GM12878 (cell line): ENCODE results near the gene OR6B1. TPM values are rescaled to one million over a fixed set of nuclear protein-coding genes. Genes with fewer than 3 reads are reported as not detected.

Source experiments
- CBFB ChIP-seq: IDR thresholded peaks from 2 replicates; pipeline ENCODE4 v1.6.1; 2016; ENCODE audit warnings: antibody characterized with exemption, low read depth
- CBX3 ChIP-seq: fragments of 200-600 bp; sonication (generic); IDR thresholded peaks from 2 replicates; pipeline ENCODE4 v1.6.1; 2016; ENCODE audit warnings: low read depth, borderline replicate concordance
- EZH2 ChIP-seq: IDR thresholded peaks from 2 replicates; pipeline ENCODE4 v1.6.1; 2012; ENCODE audit warnings: low read depth, mild to moderate bottlenecking, control low read depth, inconsistent platforms, low read length, borderline replicate concordance; ENCODE audit not compliant: control insufficient read depth
- GABPA ChIP-seq: IDR thresholded peaks from 2 replicates; pipeline ENCODE4 v1.6.1; 2014; ENCODE audit warnings: antibody characterized with exemption, low read depth, mild to moderate bottlenecking, inconsistent platforms
- HDAC2 ChIP-seq: fragments of 200-600 bp; sonication (generic); IDR thresholded peaks from 2 replicates; pipeline ENCODE4 v1.6.1; 2017
- IKZF2 ChIP-seq, 2 experiments: fragments of 450-650 bp; IDR thresholded peaks; 2 replicates each; pipeline ENCODE4 v1.6.1; 2017; ENCODE audit warnings: mild to moderate bottlenecking in 2 of 2, moderate library complexity in 2 of 2
- JUND ChIP-seq: IDR thresholded peaks from 2 replicates; pipeline ENCODE4 v1.6.1; 2012; ENCODE audit warnings: low read depth, mild to moderate bottlenecking, low read length, improper control_type of control experiment, moderate library complexity
- MEF2A ChIP-seq: IDR thresholded peaks from 2 replicates; pipeline ENCODE4 v1.6.1; 2011; ENCODE audit warnings: low read depth, mild to moderate bottlenecking, low read length, moderate library complexity; ENCODE audit not compliant: insufficient read depth
- PRDM15 ChIP-seq: fragments of 450-650 bp; formaldehyde crosslinking; IDR thresholded peaks from 2 replicates; pipeline ENCODE4 v1.4.0; 2020; ENCODE audit warnings: mild to moderate bottlenecking, moderate library complexity
- RAD21 ChIP-seq: IDR thresholded peaks from 2 replicates; pipeline ENCODE4 v1.6.1; 2011; ENCODE audit warnings: mild to moderate bottlenecking, low read depth, low read length, moderate library complexity; ENCODE audit not compliant: insufficient read depth
- TAF1 ChIP-seq: IDR thresholded peaks from 2 replicates; pipeline ENCODE4 v1.6.1; 2011; ENCODE audit warnings: mild to moderate bottlenecking, low read depth, low read length, borderline replicate concordance
- TCF3 ChIP-seq: IDR thresholded peaks from 2 replicates; pipeline ENCODE4 v1.6.1; 2012; ENCODE audit warnings: low read depth, mild to moderate bottlenecking, low read length, borderline replicate concordance; ENCODE audit not compliant: insufficient read depth
- ZNF622 ChIP-seq: fragments of 450-650 bp; IDR thresholded peaks from 2 replicates; pipeline ENCODE4 v1.6.1; 2017; ENCODE audit warnings: mild to moderate bottlenecking, inconsistent platforms
- polyA plus RNA-seq, 11 experiments: library from polyadenylated mRNA; depleted of rRNA in 4 of 11; unstranded in 6 of 11; stranded (reverse) in 5 of 11; fragments of >200 nt; fragmentation: Nextera tagmentation in 4 of 11; fragmentation: Illumina TruSeq in 1 of 11; extraction: Ambion mirVana in 4 of 11; extraction: Trizol in 1 of 11; gene quantifications; 1 replicate in 1 of 11; 2 replicates in 10 of 11; pipeline versions ENCODE4 v1.2.1 to v1.2.3, GENCODE V29; 2011 to 2016; ENCODE audit warnings: inconsistent platforms in 2 of 11, missing spikeins in 2 of 11, low read depth in 1 of 11
- total RNA-seq, 4 experiments: library from RNA; depleted of rRNA in 3 of 4; stranded (reverse); fragments of >200 nt in 3 of 4; fragmentation: Illumina TruSeq in 1 of 4; extraction: Trizol in 1 of 4; gene quantifications; 2 replicates each; pipeline versions ENCODE4 v1.2.1 to v1.2.3, GENCODE V29; 2013 to 2021
- TF ChIP-seq, protein P1 (sequence below): IDR thresholded peaks from 2 replicates; pipeline ENCODE4 v1.6.1; 2012; ENCODE audit warnings: low read length, inconsistent platforms

The OR6B1 gene
- total and polyA plus RNA-seq, 10 of the 15 experiments (the other 5 are each of a cell fraction or from before 2014, with no cell fraction given): not detected

GRCh38 chr7:144057954-144058353, 57.8 kb downstream of the OR6B1 start (continued):
- TF ChIP-seq, protein P1, sequence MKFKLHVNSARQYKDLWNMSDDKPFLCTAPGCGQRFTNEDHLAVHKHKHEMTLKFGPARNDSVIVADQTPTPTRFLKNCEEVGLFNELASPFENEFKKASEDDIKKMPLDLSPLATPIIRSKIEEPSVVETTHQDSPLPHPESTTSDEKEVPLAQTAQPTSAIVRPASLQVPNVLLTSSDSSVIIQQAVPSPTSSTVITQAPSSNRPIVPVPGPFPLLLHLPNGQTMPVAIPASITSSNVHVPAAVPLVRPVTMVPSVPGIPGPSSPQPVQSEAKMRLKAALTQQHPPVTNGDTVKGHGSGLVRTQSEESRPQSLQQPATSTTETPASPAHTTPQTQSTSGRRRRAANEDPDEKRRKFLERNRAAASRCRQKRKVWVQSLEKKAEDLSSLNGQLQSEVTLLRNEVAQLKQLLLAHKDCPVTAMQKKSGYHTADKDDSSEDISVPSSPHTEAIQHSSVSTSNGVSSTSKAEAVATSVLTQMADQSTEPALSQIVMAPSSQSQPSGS: no peak
- TF ChIP-seq CBFB (no peak), HDAC2 (no peak), PRDM15 (no peak), JUND (no peak), GABPA (no peak), TAF1 (no peak), EZH2 (no peak), IKZF2 (IDR thresholded peaks at IDR 0.05) (no peak), ZNF622 (no peak), MEF2A (no peak), CBX3 (no peak), TCF3 (no peak), RAD21 (no peak)

Other genes with a start within 250 kb of the OR6B1 start
Only the 7 nearest of the 12 such genes appear.
- gene TCAF1, start 98.1 kb upstream of the OR6B1 start, total RNA-seq (2014; rRNA removed): 7.8 and 8.0 TPM in 2 replicates
- gene TCAF1, start 98.1 kb upstream of the OR6B1 start, total RNA-seq (2014; rRNA removed; fragmentation: Illumina TruSeq; extraction: Trizol): 8.0 and 8.3 TPM in 2 replicates
- 14.1 and 16.3 TPM in 2 replicates for gene TCAF1, start 98.1 kb upstream of the OR6B1 start, total RNA-seq (2021)
- gene TCAF1, start 98.1 kb upstream of the OR6B1 start, polyA plus RNA-seq (2011; rRNA removed): 7.2 and 9.1 TPM in 2 replicates
- gene TCAF1, start 98.1 kb upstream of the OR6B1 start, polyA plus RNA-seq (2014; fragmentation: Illumina TruSeq; extraction: Trizol): 12.6 and 14.0 TPM in 2 replicates
- 1 to 10 TPM; 2.2 to 3.2 TPM for gene TCAF1, start 98.1 kb upstream of the OR6B1 start, polyA plus RNA-seq (2014; fragmentation: Nextera tagmentation; extraction: Ambion mirVana)
- gene TCAF1, start 98.1 kb upstream of the OR6B1 start, polyA plus RNA-seq (2014; rRNA removed): 6.4 and 6.9 TPM in 2 replicates
- gene TCAF1, start 98.1 kb upstream of the OR6B1 start, polyA plus RNA-seq (2016; fragmentation: Nextera tagmentation; extraction: Ambion mirVana): 1 to 10 TPM; 6.2 to 8.3 TPM
- not detected in 2 replicates for gene OR2F2, start 65.1 kb upstream of the OR6B1 start, total RNA-seq (2014; rRNA removed)
- not detected in 2 replicates for gene OR2F2, start 65.1 kb upstream of the OR6B1 start, total RNA-seq (2014; rRNA removed; fragmentation: Illumina TruSeq; extraction: Trizol)
- not detected in 2 replicates for gene OR2F2, start 65.1 kb upstream of the OR6B1 start, total RNA-seq (2021)
- not detected in 2 replicates for gene OR2F2, start 65.1 kb upstream of the OR6B1 start, polyA plus RNA-seq (2011; rRNA removed)
- not detected in 2 replicates for gene OR2F2, start 65.1 kb upstream of the OR6B1 start, polyA plus RNA-seq (2014; fragmentation: Illumina TruSeq; extraction: Trizol)
- gene OR2F2, start 65.1 kb upstream of the OR6B1 start, polyA plus RNA-seq (2014; fragmentation: Nextera tagmentation; extraction: Ambion mirVana): not detected
- not detected in 2 replicates for gene OR2F2, start 65.1 kb upstream of the OR6B1 start, polyA plus RNA-seq (2014; rRNA removed)
- gene OR2F2, start 65.1 kb upstream of the OR6B1 start, polyA plus RNA-seq (2016; fragmentation: Nextera tagmentation; extraction: Ambion mirVana): not detected
- gene OR2F1, start 45.5 kb upstream of the OR6B1 start, total RNA-seq (2014; rRNA removed): not detected in 2 replicates
- not detected in 2 replicates for gene OR2F1, start 45.5 kb upstream of the OR6B1 start, total RNA-seq (2014; rRNA removed; fragmentation: Illumina TruSeq; extraction: Trizol)
- gene OR2F1, start 45.5 kb upstream of the OR6B1 start, total RNA-seq (2021): not detected in 2 replicates
- gene OR2F1, start 45.5 kb upstream of the OR6B1 start, polyA plus RNA-seq (2011; rRNA removed): not detected in 2 replicates
- gene OR2F1, start 45.5 kb upstream of the OR6B1 start, polyA plus RNA-seq (2014; fragmentation: Illumina TruSeq; extraction: Trizol): not detected in 2 replicates
- not detected for gene OR2F1, start 45.5 kb upstream of the OR6B1 start, polyA plus RNA-seq (2014; fragmentation: Nextera tagmentation; extraction: Ambion mirVana)
- not detected in 2 replicates for gene OR2F1, start 45.5 kb upstream of the OR6B1 start, polyA plus RNA-seq (2014; rRNA removed)
- gene OR2F1, start 45.5 kb upstream of the OR6B1 start, polyA plus RNA-seq (2016; fragmentation: Nextera tagmentation; extraction: Ambion mirVana): not detected
- not detected in 2 replicates for gene OR2A5, start 48.6 kb downstream of the OR6B1 start, total RNA-seq (2014; rRNA removed)
- not detected in 2 replicates for gene OR2A5, start 48.6 kb downstream of the OR6B1 start, total RNA-seq (2014; rRNA removed; fragmentation: Illumina TruSeq; extraction: Trizol)
- gene OR2A5, start 48.6 kb downstream of the OR6B1 start, total RNA-seq (2021): not detected in 2 replicates
- gene OR2A5, start 48.6 kb downstream of the OR6B1 start, polyA plus RNA-seq (2011; rRNA removed): not detected in 2 replicates
- gene OR2A5, start 48.6 kb downstream of the OR6B1 start, polyA plus RNA-seq (2014; fragmentation: Illumina TruSeq; extraction: Trizol): not detected in 2 replicates
- gene OR2A5, start 48.6 kb downstream of the OR6B1 start, polyA plus RNA-seq (2014; fragmentation: Nextera tagmentation; extraction: Ambion mirVana): under 1 TPM in 1 of 2 experiments, not detected in 1; 0.19 TPM
- gene OR2A5, start 48.6 kb downstream of the OR6B1 start, polyA plus RNA-seq (2014; rRNA removed): not detected in 2 replicates
- not detected for gene OR2A5, start 48.6 kb downstream of the OR6B1 start, polyA plus RNA-seq (2016; fragmentation: Nextera tagmentation; extraction: Ambion mirVana)
- not detected in 2 replicates for gene OR2A25, start 69.5 kb downstream of the OR6B1 start, total RNA-seq (2014; rRNA removed)
- gene OR2A25, start 69.5 kb downstream of the OR6B1 start, total RNA-seq (2014; rRNA removed; fragmentation: Illumina TruSeq; extraction: Trizol): not detected in 2 replicates
- gene OR2A25, start 69.5 kb downstream of the OR6B1 start, total RNA-seq (2021): not detected in 2 replicates
- gene OR2A25, start 69.5 kb downstream of the OR6B1 start, polyA plus RNA-seq (2011; rRNA removed): not detected in 2 replicates
- gene OR2A25, start 69.5 kb downstream of the OR6B1 start, polyA plus RNA-seq (2014; fragmentation: Illumina TruSeq; extraction: Trizol): not detected in 2 replicates
- not detected for gene OR2A25, start 69.5 kb downstream of the OR6B1 start, polyA plus RNA-seq (2014; fragmentation: Nextera tagmentation; extraction: Ambion mirVana)
- gene OR2A25, start 69.5 kb downstream of the OR6B1 start, polyA plus RNA-seq (2014; rRNA removed): not detected in 2 replicates
- not detected for gene OR2A25, start 69.5 kb downstream of the OR6B1 start, polyA plus RNA-seq (2016; fragmentation: Nextera tagmentation; extraction: Ambion mirVana)
- not detected in 2 replicates for gene OR2A12, start 86.0 kb downstream of the OR6B1 start, total RNA-seq (2014; rRNA removed)
- gene OR2A12, start 86.0 kb downstream of the OR6B1 start, total RNA-seq (2014; rRNA removed; fragmentation: Illumina TruSeq; extraction: Trizol): not detected in 2 replicates
- not detected in 2 replicates for gene OR2A12, start 86.0 kb downstream of the OR6B1 start, total RNA-seq (2021)
- gene OR2A12, start 86.0 kb downstream of the OR6B1 start, polyA plus RNA-seq (2011; rRNA removed): not detected in 2 replicates
- gene OR2A12, start 86.0 kb downstream of the OR6B1 start, polyA plus RNA-seq (2014; fragmentation: Illumina TruSeq; extraction: Trizol): not detected in 2 replicates
- gene OR2A12, start 86.0 kb downstream of the OR6B1 start, polyA plus RNA-seq (2014; fragmentation: Nextera tagmentation; extraction: Ambion mirVana): not detected
- not detected in 2 replicates for gene OR2A12, start 86.0 kb downstream of the OR6B1 start, polyA plus RNA-seq (2014; rRNA removed)
- not detected for gene OR2A12, start 86.0 kb downstream of the OR6B1 start, polyA plus RNA-seq (2016; fragmentation: Nextera tagmentation; extraction: Ambion mirVana)
- not detected in 2 replicates for gene OR2A2, start 109.3 kb downstream of the OR6B1 start, total RNA-seq (2014; rRNA removed)
- not detected in 2 replicates for gene OR2A2, start 109.3 kb downstream of the OR6B1 start, total RNA-seq (2014; rRNA removed; fragmentation: Illumina TruSeq; extraction: Trizol)
- gene OR2A2, start 109.3 kb downstream of the OR6B1 start, total RNA-seq (2021): not detected in 2 replicates
- not detected in 2 replicates for gene OR2A2, start 109.3 kb downstream of the OR6B1 start, polyA plus RNA-seq (2011; rRNA removed)
- not detected in 2 replicates for gene OR2A2, start 109.3 kb downstream of the OR6B1 start, polyA plus RNA-seq (2014; fragmentation: Illumina TruSeq; extraction: Trizol)
- not detected for gene OR2A2, start 109.3 kb downstream of the OR6B1 start, polyA plus RNA-seq (2014; fragmentation: Nextera tagmentation; extraction: Ambion mirVana)
- gene OR2A2, start 109.3 kb downstream of the OR6B1 start, polyA plus RNA-seq (2014; rRNA removed): not detected in 2 replicates
- gene OR2A2, start 109.3 kb downstream of the OR6B1 start, polyA plus RNA-seq (2016; fragmentation: Nextera tagmentation; extraction: Ambion mirVana): not detected